H1 (cell line): ENCODE results near the gene CTSG. TPM values are rescaled to one million over a fixed set of nuclear protein-coding genes. Genes with fewer than 3 reads are reported as not detected.

ENCODE experiments used
- CTCF ChIA-PET: fragments of 300-600 bp; sonication (Branson Sonifier 250); formaldehyde crosslinking; loops from one replicate; lab custom pipeline; 2021; ENCODE audit not compliant: partially characterized antibody; lab: Charles Lee
- POLR2A ChIA-PET: fragments of 300-600 bp; sonication (Branson Sonifier 250); formaldehyde crosslinking; loops from one replicate; lab custom pipeline; 2021; ENCODE audit warnings: inconsistent platforms; ENCODE audit not compliant: partially characterized antibody; lab: Charles Lee
- DNase-seq, 2 experiments: peaks; one replicate each; pipeline versions ENCODE4 v3.0.0 to v3.0.0-alpha.2; 2010 to 2022; ENCODE audit warnings: low spot score in 2 of 2, low read depth in 1 of 2, mixed read lengths in 1 of 2
- FAIRE-seq: peaks from 2 replicates; lab custom pipeline; 2011; peaks lifted over from hg19 to GRCh38; lab: Jason Lieb, UNC
- H2AFZ ChIP-seq: 2 replicates; pipeline ENCODE4 v1.8.1; 2012; ENCODE audit warnings: low read length, inconsistent platforms
- H2AK5ac ChIP-seq: 2 replicates; pipeline ENCODE4 v1.6.1; 2013; ENCODE audit warnings: low read depth, low read length
- H2BK120ac ChIP-seq: replicated peaks from 2 replicates; pipeline ENCODE3; 2013; ENCODE audit warnings: low read depth, low read length, inconsistent platforms
- H2BK12ac ChIP-seq: 2 replicates; pipeline ENCODE4 v1.6.1; 2013; ENCODE audit warnings: low read depth, low read length
- H2BK15ac ChIP-seq: 2 replicates; pipeline ENCODE4 v1.6.1; 2013; ENCODE audit warnings: low read length
- H2BK20ac ChIP-seq: 2 replicates; pipeline ENCODE4 v1.6.1; 2013; ENCODE audit warnings: low read length
- H2BK5ac ChIP-seq: 2 replicates; pipeline ENCODE4 v1.6.1; 2013; ENCODE audit warnings: low read depth, low read length
- H3K14ac ChIP-seq: 2 replicates; pipeline ENCODE4 v1.6.1; 2013; ENCODE audit warnings: inconsistent platforms; ENCODE audit not compliant: insufficient read length
- H3K18ac ChIP-seq: 2 replicates; pipeline ENCODE4 v1.6.1; 2013; ENCODE audit warnings: low read length; ENCODE audit errors: extremely low read depth
- H3K23ac ChIP-seq: 2 replicates; pipeline ENCODE4 v1.6.1; 2013; ENCODE audit warnings: inconsistent platforms; ENCODE audit not compliant: insufficient read length
- H3K23me2 ChIP-seq: 2 replicates; pipeline ENCODE4 v1.6.1; 2013; ENCODE audit warnings: low read depth, low read length
- H3K27ac ChIP-seq: 2 replicates; pipeline ENCODE4 v1.6.1; 2011; ENCODE audit warnings: low read depth, low read length, inconsistent platforms
- H3K27me3 ChIP-seq, 4 experiments: replicated peaks in 1 of 4; 1 replicate in 1 of 4; 2 replicates in 3 of 4; pipeline versions ENCODE4 v1.6.1 to v1.8.1; 2011 to 2013; ENCODE audit warnings: low read length in 3 of 4, mild to moderate bottlenecking in 3 of 4, inconsistent platforms in 2 of 4, mixed read lengths in 2 of 4, moderate library complexity in 1 of 4; ENCODE audit not compliant: control insufficient read depth in 3 of 4, insufficient read depth in 3 of 4; ENCODE audit errors: extremely low read depth in 1 of 4
- H3K36me3 ChIP-seq, 4 experiments: 2 replicates each; pipeline versions ENCODE4 v1.6.1 to v1.8.1; 2011 to 2013; ENCODE audit warnings: mild to moderate bottlenecking in 4 of 4, low read length in 3 of 4, moderate library complexity in 2 of 4, control low read depth in 1 of 4, inconsistent platforms in 1 of 4; ENCODE audit not compliant: insufficient read depth in 4 of 4, control insufficient read depth in 2 of 4
- H3K4ac ChIP-seq: replicated peaks from 2 replicates; pipeline ENCODE3; 2013; ENCODE audit warnings: low read length, low read depth, mixed read lengths, inconsistent platforms; ENCODE audit not compliant: insufficient read length
- H3K4me1 ChIP-seq, 4 experiments: replicated peaks in 1 of 4; 1 replicate in 1 of 4; 2 replicates in 3 of 4; pipeline versions ENCODE4 v1.6.1 to v1.8.1; 2011 to 2013; ENCODE audit warnings: low read length in 3 of 4, inconsistent platforms in 2 of 4, mixed read lengths in 1 of 4; ENCODE audit not compliant: insufficient read depth in 4 of 4, control insufficient read depth in 3 of 4
- H3K4me2 ChIP-seq, 2 experiments: 2 replicates each; pipeline versions ENCODE4 v1.6.1 to v1.8.1; 2011 to 2013; ENCODE audit warnings: low read depth in 2 of 2, low read length in 2 of 2, control low read depth in 1 of 2, inconsistent platforms in 1 of 2, mild to moderate bottlenecking in 1 of 2; ENCODE audit not compliant: insufficient read depth in 1 of 2
- H3K4me3 ChIP-seq, 4 experiments: fragments of 200-600, 300-600 bp in 1 of 4; sonication (generic), shearing (Covaris generic), sonication (Bioruptor Twin) in 1 of 4; 2 replicates each; pipeline versions ENCODE4 v1.5.1 to v1.8.1; 2011 to 2016; ENCODE audit warnings: low read length in 4 of 4, low read depth in 3 of 4, control low read depth in 2 of 4, inconsistent platforms in 2 of 4, mild to moderate bottlenecking in 2 of 4, mixed read lengths in 1 of 4, moderate library complexity in 1 of 4; ENCODE audit not compliant: insufficient read depth in 2 of 4; ENCODE audit errors: extremely low read depth in 1 of 4
- H3K56ac ChIP-seq: replicated peaks from 2 replicates; pipeline ENCODE3; 2013; ENCODE audit warnings: low read depth, mild to moderate bottlenecking, mixed read lengths, low read length, inconsistent platforms; ENCODE audit not compliant: insufficient read length
- H3K79me1 ChIP-seq: 2 replicates; pipeline ENCODE4 v1.6.1; 2013; ENCODE audit warnings: low read depth, low read length, control low read depth
- H3K79me2 ChIP-seq, 2 experiments: 2 replicates each; pipeline versions ENCODE4 v1.6.1 to v1.8.1; 2012 to 2013; ENCODE audit warnings: low read length in 2 of 2, mild to moderate bottlenecking in 2 of 2, inconsistent platforms in 1 of 2; ENCODE audit not compliant: insufficient read depth in 2 of 2, control insufficient read depth in 1 of 2
- H3K9ac ChIP-seq, 4 experiments: replicated peaks in 1 of 4; 1 replicate in 1 of 4; 2 replicates in 3 of 4; pipeline versions ENCODE4 v1.6.1 to v1.8.1; 2011 to 2013; ENCODE audit warnings: low read depth in 3 of 4, low read length in 3 of 4, control low read depth in 2 of 4, mild to moderate bottlenecking in 2 of 4, moderate library complexity in 2 of 4, inconsistent platforms in 1 of 4; ENCODE audit errors: extremely low read depth in 1 of 4
- H3K9me3 ChIP-seq, 2 experiments: 2 replicates each; pipeline versions ENCODE4 v1.6.1 to v1.8.1; 2012 to 2013; ENCODE audit warnings: mild to moderate bottlenecking in 2 of 2, moderate library complexity in 2 of 2, control low read depth in 1 of 2, inconsistent platforms in 1 of 2, low read depth in 1 of 2, low read length in 1 of 2, mixed read lengths in 1 of 2; ENCODE audit not compliant: insufficient read depth in 2 of 2
- H4K20me1 ChIP-seq, 2 experiments: replicated peaks in 1 of 2; 2 replicates each; pipeline versions ENCODE3 to v1.8.1; 2011 to 2013; ENCODE audit warnings: inconsistent platforms in 2 of 2, low read length in 2 of 2, mild to moderate bottlenecking in 1 of 2; ENCODE audit not compliant: insufficient read depth in 2 of 2, control insufficient read depth in 1 of 2
- H4K5ac ChIP-seq: 2 replicates; pipeline ENCODE4 v1.6.1; 2013; ENCODE audit warnings: low read length, low read depth, mixed read lengths, inconsistent platforms; ENCODE audit not compliant: insufficient read length
- H4K8ac ChIP-seq: 2 replicates; pipeline ENCODE4 v1.8.0; 2013; ENCODE audit warnings: mild to moderate bottlenecking, moderate library complexity, low read length, inconsistent platforms; ENCODE audit not compliant: insufficient read depth; ENCODE audit errors: extremely low read depth
- H4K91ac ChIP-seq: replicated peaks from 2 replicates; pipeline ENCODE3; 2013; ENCODE audit warnings: low read length, mixed read lengths, inconsistent platforms; ENCODE audit not compliant: insufficient read length
- BCL11A ChIP-seq, 2 experiments: IDR thresholded peaks; one replicate each; pipeline ENCODE4 v1.6.1; 2011; ENCODE audit warnings: low read depth in 2 of 2, low read length in 2 of 2, mild to moderate bottlenecking in 2 of 2
- CEBPB ChIP-seq: IDR thresholded peaks from 2 replicates; pipeline ENCODE4 v1.6.1; 2012; ENCODE audit warnings: low read depth, low read length
- EP300 ChIP-seq, 2 experiments: IDR thresholded peaks; 1 replicate in 1 of 2; 2 replicates in 1 of 2; pipeline ENCODE4 v1.6.1; 2011 to 2012; ENCODE audit warnings: low read depth in 2 of 2, low read length in 2 of 2, mild to moderate bottlenecking in 2 of 2, borderline replicate concordance in 1 of 2, inconsistent platforms in 1 of 2, moderate library complexity in 1 of 2
- KDM1A ChIP-seq: fragments of 200-600, 300-600 bp; sonication (generic); IDR thresholded peaks from 2 replicates; pipeline ENCODE4 v1.7.1; 2016; ENCODE audit warnings: mild to moderate bottlenecking, low read length, borderline replicate concordance
- SIN3A ChIP-seq, 2 experiments: IDR thresholded peaks in 1 of 2; conservative IDR thresholded peaks in 1 of 2; 2 replicates each; pipeline ENCODE4 v1.6.1; 2011 to 2012; ENCODE audit warnings: low read length in 2 of 2, improper control_type of control experiment in 1 of 2, low read depth in 1 of 2, mild to moderate bottlenecking in 1 of 2
- WGBS, 2 experiments: shearing (Covaris generic) in 1 of 2; methylation state at CpG; one replicate each; pipeline versions ENCODE4 v1.1.6 to v1.1.7; 2013 to 2015; ENCODE audit warnings: low lambda C conversion rate in 2 of 2, mixed read lengths in 2 of 2, inconsistent platforms in 1 of 2, low coverage in 1 of 2, missing lambda C conversion rate in 1 of 2; ENCODE audit not compliant: insufficient replicate concordance in 2 of 2, insufficient coverage in 1 of 2, insufficient read length in 1 of 2; ENCODE audit errors: extremely low coverage in 1 of 2, missing lambda C conversion rate in 1 of 2; 5-methylcytosine and 5-hydroxymethylcytosine counted together
- polyA plus RNA-seq, 7 experiments: library from polyadenylated mRNA; depleted of rRNA in 3 of 7; stranded (reverse) in 5 of 7; unstranded in 2 of 7; fragments of >200 nt in 5 of 7; fragments of 200-250 nt in 2 of 7; gene quantifications; 1 replicate in 5 of 7; 2 replicates in 1 of 7; 4 replicates in 1 of 7; pipeline versions ENCODE4 v1.2.1 to v1.2.3, GENCODE V29; 2011 to 2013; ENCODE audit warnings: missing spikeins in 2 of 7, mixed read lengths in 2 of 7
- total RNA-seq: library from RNA; stranded (reverse); fragmentation: NEBNext Ultra II Directional; extraction: Animal tissue kit (Norgen Biotek cat#: 25700); gene quantifications from 2 replicates; pipeline ENCODE4 v1.2.1, GENCODE V29; 2021
- TF ChIP-seq, protein P1 (sequence below): IDR thresholded peaks from 2 replicates; pipeline ENCODE4 v1.6.1; 2012; ENCODE audit warnings: inconsistent platforms

Gene CTSG
- total and polyA plus RNA-seq, 2 of the 8 experiments (the other 6 are each of a cell fraction or from before 2014, with no cell fraction given), result not detected

DNA sequence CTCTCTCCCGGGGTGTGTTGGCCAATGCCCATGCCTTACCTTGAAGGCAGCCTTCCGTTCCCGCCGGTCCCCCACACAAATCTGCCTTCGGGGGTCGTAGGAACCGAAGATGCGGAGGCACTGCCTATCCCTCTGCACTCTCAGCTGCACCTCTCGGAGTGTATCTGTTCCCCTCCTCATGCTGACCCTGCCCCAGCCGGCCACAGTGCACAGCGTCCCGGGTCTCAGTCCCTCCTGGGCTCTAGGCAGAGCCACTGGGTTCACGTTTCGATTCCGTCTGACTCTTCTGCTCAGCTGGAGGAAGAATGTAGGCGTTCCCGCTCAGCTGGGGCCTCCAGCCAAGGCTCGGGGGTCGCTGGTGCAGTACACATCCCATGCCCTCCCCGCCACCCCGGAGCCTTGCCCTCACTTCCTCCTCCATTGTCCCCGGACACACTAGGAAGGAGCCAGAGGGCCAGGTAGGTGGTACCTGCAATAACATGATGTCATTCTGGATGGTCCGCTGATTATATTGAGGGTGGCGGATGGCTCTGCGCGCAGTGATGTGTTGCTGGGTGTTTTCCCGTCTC is 1.8 kb downstream of the CTSG start:
- Histone ChIP-seq H3K18ac (no peak overlapping the region), H3K4me2 (no peak overlapping the region), H3K56ac (no peak overlapping the region), H2BK12ac (no peak overlapping the region; the same call in 1 of the 2 replicates), H3K14ac (no peak overlapping the region), H3K4ac (no peak overlapping the region), H2BK5ac (no peak overlapping the region), H2BK20ac (no peak overlapping the region), H3K27ac (no peak overlapping the region), H2AK5ac (no peak overlapping the region)
- WGBS, 2 experiments, result 87% methylated on average over 26 of the region's 27 CpGs; no CpG with 5 or more reads in 1 of the 2 experiments
- no peak for FAIRE-seq
- TF ChIP-seq CEBPB, result no peak
- TF ChIP-seq, protein P1, sequence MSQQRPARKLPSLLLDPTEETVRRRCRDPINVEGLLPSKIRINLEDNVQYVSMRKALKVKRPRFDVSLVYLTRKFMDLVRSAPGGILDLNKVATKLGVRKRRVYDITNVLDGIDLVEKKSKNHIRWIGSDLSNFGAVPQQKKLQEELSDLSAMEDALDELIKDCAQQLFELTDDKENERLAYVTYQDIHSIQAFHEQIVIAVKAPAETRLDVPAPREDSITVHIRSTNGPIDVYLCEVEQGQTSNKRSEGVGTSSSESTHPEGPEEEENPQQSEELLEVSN, result no peak
- no peak for TF ChIP-seq BCL11A (IDR thresholded peaks at IDR 0.05; ENCODE audit: low read depth in 2 of 2, low read length in 2 of 2)
- no peak for TF ChIP-seq KDM1A
- no peak for TF ChIP-seq EP300 (IDR thresholded peaks at IDR 0.05; ENCODE audit: borderline replicate concordance in 1 of 2, low read depth in 2 of 2, low read length in 2 of 2)
- TF ChIP-seq SIN3A (conservative IDR thresholded peaks at IDR 0.05 in 1 of 2, IDR thresholded peaks at IDR 0.05 in 1 of 2; ENCODE audit: low read depth in 1 of 2, low read length in 2 of 2), result no peak
- TF ChIP-seq, all 59 proteins: peak for 0
- no peak overlapping the region for H4K5ac ChIP-seq
- no peaks in the 10 kb centered on the region for H3K36me3 ChIP-seq
- ChIA-PET POLR2A (no interaction called here), CTCF (interaction anchor here (2.0 kb wide), 1 partner anchor 34 kb away, joined by 4 read pairs; no protein-coding TSS in a partner anchor)
- no peaks in the 10 kb centered on the region for H4K20me1 ChIP-seq
- peaks cover 12 to 17% of the 10 kb centered on the region in 2 experiments; a peak in 2 of 4 replicates for H3K9me3 ChIP-seq
- H4K8ac ChIP-seq, result no peak overlapping the region
- H2BK120ac ChIP-seq, result no peak overlapping the region
- no peaks in the 10 kb centered on the region for H3K27me3 ChIP-seq
- H3K23me2 ChIP-seq, result no peaks in the 10 kb centered on the region; the same call in 1 of the 2 replicates
- no peak overlapping the region for H3K4me3 ChIP-seq
- peaks cover 0 to 5% (median 0%) of the 10 kb centered on the region in 4 experiments; a peak in 1 of 7 replicates for H3K4me1 ChIP-seq
- H4K91ac ChIP-seq, result peak overlapping the region; percentile 22
- no peak overlapping the region for H3K9ac ChIP-seq
- H3K79me1 ChIP-seq, result no peaks in the 10 kb centered on the region
- no peaks in the 10 kb centered on the region for H3K79me2 ChIP-seq
- no peak for DNase-seq
- H2BK15ac ChIP-seq, result no peak overlapping the region
- H2AFZ ChIP-seq, result no peak overlapping the region
- no peak overlapping the region for H3K23ac ChIP-seq
